Measurements from ENCODE around the gene LNPEP.

DNA sequence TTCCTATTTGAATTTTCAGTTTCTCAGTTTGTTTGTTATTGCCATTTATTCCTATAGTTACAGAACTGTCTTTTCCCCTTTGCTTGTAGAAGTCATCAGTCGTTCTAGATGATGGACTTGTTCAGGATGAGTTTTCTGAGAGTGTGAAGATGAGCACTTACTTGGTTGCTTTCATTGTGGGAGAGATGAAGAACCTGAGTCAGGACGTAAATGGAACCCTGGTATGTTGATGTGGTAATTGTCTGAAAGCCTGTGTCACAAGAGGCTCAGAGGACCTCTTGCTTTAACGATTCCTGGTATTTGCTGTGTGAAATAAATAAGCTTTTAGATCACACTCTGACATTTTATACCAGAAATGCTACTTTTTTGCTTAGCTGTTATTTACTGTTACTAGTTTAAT, 50.6 kb downstream of the LNPEP start:
- TF ChIP-seq ESRRG (CRISPR knock-in tag; IDR thresholded peaks at IDR 0.05) (no peak), RARB (CRISPR knock-in tag; IDR thresholded peaks at IDR 0.05) (no peak), PPARA (CRISPR knock-in tag; IDR thresholded peaks at IDR 0.05; ENCODE audit: borderline replicate concordance) (no peak), TOX (CRISPR knock-in tag; IDR thresholded peaks at IDR 0.05; ENCODE audit: borderline replicate concordance) (no peak), ISL1 (CRISPR knock-in tag; IDR thresholded peaks at IDR 0.05) (no peak), ZFP3 (CRISPR knock-in tag; IDR thresholded peaks at IDR 0.05) (no peak), ZFP30 (CRISPR knock-in tag; IDR thresholded peaks at IDR 0.05) (no peak)
- TF ChIP-seq, protein P1, sequence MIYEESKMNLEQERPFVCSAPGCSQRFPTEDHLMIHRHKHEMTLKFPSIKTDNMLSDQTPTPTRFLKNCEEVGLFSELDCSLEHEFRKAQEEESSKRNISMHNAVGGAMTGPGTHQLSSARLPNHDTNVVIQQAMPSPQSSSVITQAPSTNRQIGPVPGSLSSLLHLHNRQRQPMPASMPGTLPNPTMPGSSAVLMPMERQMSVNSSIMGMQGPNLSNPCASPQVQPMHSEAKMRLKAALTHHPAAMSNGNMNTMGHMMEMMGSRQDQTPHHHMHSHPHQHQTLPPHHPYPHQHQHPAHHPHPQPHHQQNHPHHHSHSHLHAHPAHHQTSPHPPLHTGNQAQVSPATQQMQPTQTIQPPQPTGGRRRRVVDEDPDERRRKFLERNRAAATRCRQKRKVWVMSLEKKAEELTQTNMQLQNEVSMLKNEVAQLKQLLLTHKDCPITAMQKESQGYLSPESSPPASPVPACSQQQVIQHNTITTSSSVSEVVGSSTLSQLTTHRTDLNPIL (CRISPR knock-in tag; IDR thresholded peaks at IDR 0.05; ENCODE audit: low read depth), result no peak
- TF ChIP-seq, protein P2, sequence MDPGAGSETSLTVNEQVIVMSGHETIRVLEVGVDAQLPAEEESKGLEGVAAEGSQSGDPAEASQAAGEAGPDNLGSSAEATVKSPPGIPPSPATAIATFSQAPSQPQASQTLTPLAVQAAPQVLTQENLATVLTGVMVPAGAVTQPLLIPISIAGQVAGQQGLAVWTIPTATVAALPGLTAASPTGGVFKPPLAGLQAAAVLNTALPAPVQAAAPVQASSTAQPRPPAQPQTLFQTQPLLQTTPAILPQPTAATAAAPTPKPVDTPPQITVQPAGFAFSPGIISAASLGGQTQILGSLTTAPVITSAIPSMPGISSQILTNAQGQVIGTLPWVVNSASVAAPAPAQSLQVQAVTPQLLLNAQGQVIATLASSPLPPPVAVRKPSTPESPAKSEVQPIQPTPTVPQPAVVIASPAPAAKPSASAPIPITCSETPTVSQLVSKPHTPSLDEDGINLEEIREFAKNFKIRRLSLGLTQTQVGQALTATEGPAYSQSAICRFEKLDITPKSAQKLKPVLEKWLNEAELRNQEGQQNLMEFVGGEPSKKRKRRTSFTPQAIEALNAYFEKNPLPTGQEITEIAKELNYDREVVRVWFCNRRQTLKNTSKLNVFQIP (CRISPR knock-in tag; IDR thresholded peaks at IDR 0.05; ENCODE audit: borderline replicate concordance, low read depth), result no peak
- TF ChIP-seq, protein P3, sequence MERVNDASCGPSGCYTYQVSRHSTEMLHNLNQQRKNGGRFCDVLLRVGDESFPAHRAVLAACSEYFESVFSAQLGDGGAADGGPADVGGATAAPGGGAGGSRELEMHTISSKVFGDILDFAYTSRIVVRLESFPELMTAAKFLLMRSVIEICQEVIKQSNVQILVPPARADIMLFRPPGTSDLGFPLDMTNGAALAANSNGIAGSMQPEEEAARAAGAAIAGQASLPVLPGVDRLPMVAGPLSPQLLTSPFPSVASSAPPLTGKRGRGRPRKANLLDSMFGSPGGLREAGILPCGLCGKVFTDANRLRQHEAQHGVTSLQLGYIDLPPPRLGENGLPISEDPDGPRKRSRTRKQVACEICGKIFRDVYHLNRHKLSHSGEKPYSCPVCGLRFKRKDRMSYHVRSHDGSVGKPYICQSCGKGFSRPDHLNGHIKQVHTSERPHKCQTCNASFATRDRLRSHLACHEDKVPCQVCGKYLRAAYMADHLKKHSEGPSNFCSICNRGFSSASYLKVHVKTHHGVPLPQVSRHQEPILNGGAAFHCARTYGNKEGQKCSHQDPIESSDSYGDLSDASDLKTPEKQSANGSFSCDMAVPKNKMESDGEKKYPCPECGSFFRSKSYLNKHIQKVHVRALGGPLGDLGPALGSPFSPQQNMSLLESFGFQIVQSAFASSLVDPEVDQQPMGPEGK (CRISPR knock-in tag; IDR thresholded peaks at IDR 0.05; ENCODE audit: borderline replicate concordance), result no peak
